HFF-Myc (cell line): ENCODE data around the gene NCLN.

Source experiments
- DNase-seq: peaks from one replicate; pipeline ENCODE4 v3.0.0-alpha.2; 2011; ENCODE audit warnings: low read depth; ENCODE audit errors: extremely low read depth
- H3K4me3 ChIP-seq: replicated peaks from 2 replicates; pipeline ENCODE4 v1.5.1; 2011; ENCODE audit warnings: low read depth, mild to moderate bottlenecking, control low read depth, low read length
- TF ChIP-seq, protein P1 (sequence below): IDR thresholded peaks from 2 replicates; pipeline ENCODE4 v1.5.1; 2012; ENCODE audit warnings: mild to moderate bottlenecking, low read depth, low read length, control low read depth; ENCODE audit errors: missing control alignments

The NCLN gene

DNA sequence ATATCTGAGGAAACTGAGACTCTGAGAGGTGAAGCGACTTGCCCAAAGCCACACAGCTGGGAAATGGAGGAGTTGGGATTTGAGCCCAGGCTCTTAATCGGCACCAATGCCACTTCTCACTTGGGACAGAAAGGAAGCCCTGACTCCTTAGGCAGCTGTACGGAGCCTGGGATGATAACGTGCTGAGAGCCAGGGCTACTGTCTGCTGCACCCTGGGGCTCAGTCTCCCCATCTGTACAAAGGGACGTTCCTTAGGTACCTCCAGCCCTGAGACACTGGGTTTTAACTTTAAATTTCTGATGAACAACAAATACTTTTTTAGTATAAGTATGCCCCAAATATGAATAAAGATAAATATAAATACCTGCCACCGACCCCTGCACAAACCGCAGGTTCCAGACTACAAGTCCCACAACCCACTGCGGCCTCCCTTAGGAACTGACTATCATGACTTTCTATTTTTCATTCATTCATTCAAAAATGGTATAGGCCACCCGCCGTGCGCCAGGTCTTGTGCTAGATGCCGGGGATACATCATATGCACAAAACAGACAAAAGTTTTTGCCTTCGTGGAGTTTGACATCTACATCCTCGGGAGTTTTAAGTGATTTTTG, 776 bp upstream of the NCLN start:
- no peak for DNase-seq
- peak overlapping the region; percentile 92 for H3K4me3 ChIP-seq

DNA sequence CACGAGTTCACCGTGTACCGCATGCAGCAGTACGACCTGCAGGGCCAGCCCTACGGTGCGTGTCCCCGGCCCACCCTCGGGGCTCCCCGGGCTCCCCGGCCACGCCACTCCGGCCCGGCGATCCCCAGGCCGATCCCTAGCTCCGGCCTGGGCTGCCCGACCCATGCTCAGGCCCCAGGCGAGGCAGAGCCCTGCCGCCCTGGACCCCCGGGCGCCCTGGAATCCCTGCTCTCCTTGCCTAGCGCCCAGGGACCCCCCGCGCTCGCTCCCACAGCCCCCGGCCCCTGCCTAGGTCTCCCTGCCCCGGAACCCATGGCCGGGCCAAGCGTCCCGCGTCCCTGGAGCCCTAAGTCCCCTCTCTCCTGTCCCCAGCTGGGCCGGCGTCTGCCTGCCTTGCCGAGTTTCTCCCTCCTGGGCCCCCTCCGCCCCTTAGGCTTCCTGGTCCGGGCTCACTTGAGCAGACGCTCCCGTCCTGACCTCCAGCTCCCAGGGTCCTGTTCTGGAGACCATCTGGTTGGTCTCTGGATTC, 494 bp downstream of the NCLN start:
- DNase-seq, result no peak
- peak overlapping the region; percentile 92 for H3K4me3 ChIP-seq
- TF ChIP-seq, protein P1, sequence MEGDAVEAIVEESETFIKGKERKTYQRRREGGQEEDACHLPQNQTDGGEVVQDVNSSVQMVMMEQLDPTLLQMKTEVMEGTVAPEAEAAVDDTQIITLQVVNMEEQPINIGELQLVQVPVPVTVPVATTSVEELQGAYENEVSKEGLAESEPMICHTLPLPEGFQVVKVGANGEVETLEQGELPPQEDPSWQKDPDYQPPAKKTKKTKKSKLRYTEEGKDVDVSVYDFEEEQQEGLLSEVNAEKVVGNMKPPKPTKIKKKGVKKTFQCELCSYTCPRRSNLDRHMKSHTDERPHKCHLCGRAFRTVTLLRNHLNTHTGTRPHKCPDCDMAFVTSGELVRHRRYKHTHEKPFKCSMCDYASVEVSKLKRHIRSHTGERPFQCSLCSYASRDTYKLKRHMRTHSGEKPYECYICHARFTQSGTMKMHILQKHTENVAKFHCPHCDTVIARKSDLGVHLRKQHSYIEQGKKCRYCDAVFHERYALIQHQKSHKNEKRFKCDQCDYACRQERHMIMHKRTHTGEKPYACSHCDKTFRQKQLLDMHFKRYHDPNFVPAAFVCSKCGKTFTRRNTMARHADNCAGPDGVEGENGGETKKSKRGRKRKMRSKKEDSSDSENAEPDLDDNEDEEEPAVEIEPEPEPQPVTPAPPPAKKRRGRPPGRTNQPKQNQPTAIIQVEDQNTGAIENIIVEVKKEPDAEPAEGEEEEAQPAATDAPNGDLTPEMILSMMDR, result no peak

More for the DNA sequence above, 776 bp upstream of the NCLN start:
- TF ChIP-seq, protein P1, result no peak

- no peak for DNase-seq
- TF ChIP-seq, protein P1, result no peak
- peak overlapping the region; percentile 92 for H3K4me3 ChIP-seq
Measured at GRCh38 chr19:3186891-3187661, 1.3 kb downstream of the NCLN start.

GRCh38 chr19:3187662-3188511, 2.2 kb downstream of the NCLN start:
- DNase-seq, result no peak
- H3K4me3 ChIP-seq, result peak overlapping the region; percentile 92
- TF ChIP-seq, protein P1, result no peak

DNA sequence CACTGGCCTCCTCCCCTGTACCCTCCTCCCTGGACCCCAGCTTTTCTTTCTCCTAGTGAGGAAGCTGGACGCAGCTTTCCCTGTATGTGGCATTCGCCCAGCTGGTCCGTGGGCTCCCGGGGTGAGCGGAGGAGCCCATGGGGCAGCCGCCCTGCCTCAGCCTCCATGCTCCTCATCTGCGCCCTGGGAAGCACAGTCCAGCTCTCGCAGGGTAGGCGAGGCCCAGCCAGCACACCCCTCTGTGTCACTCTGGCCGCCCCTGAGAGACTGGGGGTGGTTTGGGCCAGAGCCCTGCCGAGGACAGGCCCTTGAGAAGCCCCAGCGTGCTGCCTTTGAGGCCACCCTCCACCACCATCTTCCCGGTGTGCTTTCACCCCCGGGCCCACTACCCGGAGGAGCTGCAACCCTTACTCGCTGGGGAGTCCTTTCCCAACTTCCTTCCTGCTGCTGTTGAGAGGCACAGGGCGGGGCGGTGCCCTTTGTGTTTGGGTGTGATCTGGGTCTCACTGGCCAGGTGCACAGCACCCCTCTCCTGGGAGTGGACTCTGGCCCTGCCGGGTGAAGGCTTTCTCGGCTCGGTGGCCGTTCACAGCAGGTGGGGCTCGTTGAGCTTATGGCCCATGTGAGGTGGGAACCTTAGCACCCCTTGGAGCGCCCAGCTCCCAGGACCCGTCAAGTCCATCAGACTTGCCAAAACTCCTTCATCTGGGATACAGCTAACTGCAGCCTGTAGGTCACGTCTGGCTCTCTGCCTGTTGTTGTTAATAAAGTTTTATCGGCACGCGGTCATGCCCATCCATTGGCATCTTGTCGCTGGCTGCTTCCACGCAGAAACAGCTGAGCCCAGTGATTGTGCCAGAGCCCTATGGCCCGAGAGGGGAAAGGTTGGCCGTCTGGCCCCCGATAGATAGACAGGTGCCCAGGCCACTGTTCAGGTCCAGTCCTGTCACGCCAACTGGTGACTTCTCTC, 3.2 kb downstream of the NCLN start:
- no peak for DNase-seq
- no peak overlapping the region for H3K4me3 ChIP-seq
- TF ChIP-seq, protein P1, result no peak
